ENCODE measurements around the gene SAMMSON.

Gene SAMMSON

GRCh38 chr3:70042641-70043040, 43.1 kb downstream of the SAMMSON start:
- H3K4me3 ChIP-seq (ENCODE audit: low read depth, low read length) = no peak overlapping the region
- DNase-seq (ENCODE audit: low read depth) = no peak
- TF ChIP-seq, protein P1, sequence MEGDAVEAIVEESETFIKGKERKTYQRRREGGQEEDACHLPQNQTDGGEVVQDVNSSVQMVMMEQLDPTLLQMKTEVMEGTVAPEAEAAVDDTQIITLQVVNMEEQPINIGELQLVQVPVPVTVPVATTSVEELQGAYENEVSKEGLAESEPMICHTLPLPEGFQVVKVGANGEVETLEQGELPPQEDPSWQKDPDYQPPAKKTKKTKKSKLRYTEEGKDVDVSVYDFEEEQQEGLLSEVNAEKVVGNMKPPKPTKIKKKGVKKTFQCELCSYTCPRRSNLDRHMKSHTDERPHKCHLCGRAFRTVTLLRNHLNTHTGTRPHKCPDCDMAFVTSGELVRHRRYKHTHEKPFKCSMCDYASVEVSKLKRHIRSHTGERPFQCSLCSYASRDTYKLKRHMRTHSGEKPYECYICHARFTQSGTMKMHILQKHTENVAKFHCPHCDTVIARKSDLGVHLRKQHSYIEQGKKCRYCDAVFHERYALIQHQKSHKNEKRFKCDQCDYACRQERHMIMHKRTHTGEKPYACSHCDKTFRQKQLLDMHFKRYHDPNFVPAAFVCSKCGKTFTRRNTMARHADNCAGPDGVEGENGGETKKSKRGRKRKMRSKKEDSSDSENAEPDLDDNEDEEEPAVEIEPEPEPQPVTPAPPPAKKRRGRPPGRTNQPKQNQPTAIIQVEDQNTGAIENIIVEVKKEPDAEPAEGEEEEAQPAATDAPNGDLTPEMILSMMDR (conservative IDR thresholded peaks at IDR 0.05; ENCODE audit: low read depth, low read length) = no peak

- TF ChIP-seq, protein P1 (conservative IDR thresholded peaks at IDR 0.05; ENCODE audit: low read depth, low read length) = no peak
- no peak overlapping the region for H3K4me3 ChIP-seq (ENCODE audit: low read depth, low read length)
- DNase-seq (ENCODE audit: low read depth) = peak; percentile 64
Observed at GRCh38 chr3:70049761-70050160, 50.2 kb downstream of the SAMMSON start.

DNA sequence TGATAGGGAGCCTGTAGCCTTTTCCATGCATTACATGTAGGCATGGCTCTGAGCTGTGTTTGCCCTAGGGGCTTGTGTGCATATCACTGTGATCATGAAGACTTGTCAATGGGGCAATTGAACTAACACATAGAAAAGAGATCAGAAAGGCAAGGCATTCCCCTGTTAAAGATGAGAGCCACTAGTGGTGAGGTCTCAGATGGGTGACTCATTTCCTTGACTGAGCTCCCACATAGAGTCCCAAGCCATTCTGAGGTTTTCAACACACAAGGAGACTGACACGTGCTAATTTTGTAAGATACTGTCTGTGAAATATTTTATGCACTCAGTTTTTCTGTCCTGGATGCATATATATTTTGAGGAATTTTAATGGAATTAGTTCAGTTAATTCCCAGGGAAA, 53.8 kb downstream of the SAMMSON start:
- no peak overlapping the region for H3K4me3 ChIP-seq (ENCODE audit: low read depth, low read length)
- TF ChIP-seq, protein P1 (conservative IDR thresholded peaks at IDR 0.05; ENCODE audit: low read depth, low read length) = no peak
- peak; percentile 66 for DNase-seq (ENCODE audit: low read depth)

DNA sequence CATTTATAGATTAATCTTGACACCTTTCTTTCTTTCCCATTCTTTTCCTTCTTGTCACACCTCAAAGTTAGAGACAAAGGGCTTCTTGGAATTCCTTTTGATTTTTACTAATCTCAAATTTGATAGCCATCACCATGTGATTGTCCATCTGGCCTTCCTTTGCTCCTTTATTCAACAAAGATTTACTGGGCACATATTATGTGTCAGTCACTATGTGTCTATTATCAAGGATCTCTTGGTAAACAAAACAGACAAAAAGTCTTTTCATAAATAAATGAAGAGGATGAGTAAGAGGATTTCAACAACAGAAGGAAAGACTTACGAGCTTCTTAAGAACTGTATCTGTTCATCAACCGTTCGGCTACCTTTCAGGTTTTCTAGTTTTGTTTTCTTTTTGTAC, 56.5 kb downstream of the SAMMSON start:
- no peak overlapping the region for H3K4me3 ChIP-seq (ENCODE audit: low read depth, low read length)
- DNase-seq (ENCODE audit: low read depth) = no peak
- TF ChIP-seq, protein P1 (conservative IDR thresholded peaks at IDR 0.05; ENCODE audit: low read depth, low read length) = no peak

- TF ChIP-seq, protein P1 (conservative IDR thresholded peaks at IDR 0.05; ENCODE audit: low read depth, low read length) = no peak
- DNase-seq (ENCODE audit: low read depth) = no peak
Observed at GRCh38 chr3:70057426-70057825, 57.9 kb downstream of the SAMMSON start.

GRCh38 chr3:70061096-70061495, 61.6 kb downstream of the SAMMSON start:
- no peak overlapping the region for H3K4me3 ChIP-seq (ENCODE audit: low read depth, low read length)
- DNase-seq (ENCODE audit: low read depth) = no peak
- TF ChIP-seq, protein P1 (conservative IDR thresholded peaks at IDR 0.05; ENCODE audit: low read depth, low read length) = no peak

More at GRCh38 chr3:70057426-70057825, 57.9 kb downstream of the SAMMSON start:
- H3K4me3 ChIP-seq (ENCODE audit: low read depth, low read length) = no peak overlapping the region

DNA sequence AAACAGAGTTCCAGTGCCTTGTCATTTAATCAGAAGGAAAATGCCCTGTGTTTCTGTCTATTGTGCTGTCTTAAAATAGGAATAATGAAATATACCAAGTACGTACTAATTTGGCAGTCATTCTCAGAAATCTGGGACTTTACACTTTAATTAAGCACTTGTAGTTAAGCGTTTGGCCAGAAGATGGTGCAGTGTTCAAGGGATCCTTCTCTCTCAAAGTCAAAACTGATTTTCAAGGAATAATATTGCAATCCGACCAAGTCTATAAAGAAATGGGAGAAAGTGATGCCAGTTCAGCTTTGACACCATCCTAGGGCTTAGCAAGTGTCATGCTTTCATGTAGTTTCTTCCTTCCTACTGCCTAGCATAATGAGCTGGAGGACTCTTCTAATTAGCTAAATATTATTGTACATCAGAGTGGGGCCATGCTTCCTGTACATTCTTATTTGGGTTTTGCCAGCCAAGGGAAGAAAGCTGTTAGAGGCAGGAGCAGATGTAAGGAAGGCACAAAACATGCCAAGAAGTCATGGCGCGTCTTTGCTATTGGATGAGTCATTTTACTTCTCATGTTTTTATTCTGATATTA, 64.8 kb downstream of the SAMMSON start:
- peak; percentile 75 for DNase-seq (ENCODE audit: low read depth)
- H3K4me3 ChIP-seq (ENCODE audit: low read depth, low read length) = no peak overlapping the region
- TF ChIP-seq, protein P1 (conservative IDR thresholded peaks at IDR 0.05; ENCODE audit: low read depth, low read length) = peak; percentile 74

Measured in choroid plexus epithelial cell (primary cell).